SU-DHL-6 (cell line): ENCODE measurements around the gene GH1.

Experiments used
- H2AFZ ChIP-seq: fragments of 200-600 bp; sonication (generic); 2 replicates; pipeline ENCODE4 v1.6.1; 2014; ENCODE audit warnings: low read depth, mild to moderate bottlenecking, moderate library complexity, mixed read lengths, antibody characterized with exemption, low read length; ENCODE audit not compliant: severe bottlenecking
- H3F3A ChIP-seq: fragments of 200-600 bp; shearing (Covaris generic); 2 replicates; pipeline ENCODE4 v1.6.0; 2016; ENCODE audit warnings: antibody characterized with exemption, mild to moderate bottlenecking; ENCODE audit not compliant: insufficient read depth
- H3K27ac ChIP-seq: fragments of 200-600 bp; sonication (generic); 2 replicates; pipeline ENCODE4 v1.5.1; 2016; ENCODE audit warnings: low read depth, mild to moderate bottlenecking, low read length, moderate library complexity, mixed read lengths
- H3K27me3 ChIP-seq: fragments of 200-600 bp; sonication (generic), shearing (Covaris generic); 2 replicates; pipeline ENCODE4 v1.6.0; 2014; ENCODE audit warnings: mild to moderate bottlenecking, low read length
- H3K36me3 ChIP-seq: fragments of 200-600 bp; sonication (generic); 2 replicates; pipeline ENCODE4 v1.6.1; 2014; ENCODE audit warnings: mild to moderate bottlenecking, low read length, mixed read lengths
- H3K4me2 ChIP-seq: fragments of 300-600, 200-600 bp; shearing (Covaris generic), sonication (generic); 2 replicates; pipeline ENCODE4 v1.6.0; 2014; ENCODE audit warnings: low read length, low read depth, mild to moderate bottlenecking; ENCODE audit not compliant: poor library complexity, severe bottlenecking
- H3K4me3 ChIP-seq: fragments of 200-600 bp; sonication (generic); 2 replicates; pipeline ENCODE4 v1.5.1; 2014; ENCODE audit warnings: antibody characterized with exemption, low read length, mild to moderate bottlenecking, mixed read lengths; ENCODE audit not compliant: insufficient read depth, poor library complexity, severe bottlenecking
- H3K79me2 ChIP-seq: fragments of 200-600 bp; sonication (generic); 2 replicates; pipeline ENCODE4 v1.6.1; 2014; ENCODE audit warnings: mild to moderate bottlenecking, low read length, moderate library complexity; ENCODE audit not compliant: insufficient read depth
- H3K9ac ChIP-seq: fragments of 200-600 bp; sonication (generic); 2 replicates; pipeline ENCODE4 v1.7.0; 2014; ENCODE audit warnings: mild to moderate bottlenecking, low read length
- H3K9me2 ChIP-seq: fragments of 200-600 bp; sonication (generic); replicated peaks from 2 replicates; pipeline ENCODE4 v1.6.1; 2014; ENCODE audit warnings: low read length; ENCODE audit not compliant: insufficient read depth
- H3K9me3 ChIP-seq: fragments of 200-600 bp; sonication (generic); 2 replicates; pipeline ENCODE4 v1.6.1; 2014; ENCODE audit warnings: low read length, mixed read lengths; ENCODE audit not compliant: insufficient read depth
- H4K20me1 ChIP-seq: fragments of 200-600 bp; sonication (generic); 2 replicates; pipeline ENCODE4 v1.6.1; 2014; ENCODE audit warnings: low read depth, mild to moderate bottlenecking, antibody characterized with exemption, low read length, moderate library complexity, mixed read lengths
- CTCF ChIP-seq: fragments of 200-600 bp; sonication (generic); IDR thresholded peaks from one replicate; pipeline ENCODE4 v1.5.1; 2017; ENCODE audit warnings: antibody characterized with exemption, mild to moderate bottlenecking, low read length, moderate library complexity; ENCODE audit not compliant: insufficient read depth, poor library complexity, severe bottlenecking
- EZH2phosphoT487 ChIP-seq: fragments of 200-600 bp; sonication (generic), shearing (Covaris generic); conservative IDR thresholded peaks from 2 replicates; pipeline ENCODE4 v1.6.1; 2018; ENCODE audit warnings: mild to moderate bottlenecking, antibody characterized with exemption, low read length, moderate library complexity, mixed read lengths

GH1 gene

GRCh38 chr17:63954402-63955063 is 35.9 kb upstream of the GH1 start:
- Histone ChIP-seq H3K9me2 (no peaks in the 10 kb centered on the region), H3K36me3 (no peaks in the 10 kb centered on the region), H3K79me2 (no peaks in the 10 kb centered on the region), H3K27me3 (no peaks in the 10 kb centered on the region), H3K27ac (peak overlapping the region; percentile 54), H2AFZ (peak overlapping the region; percentile 30), H4K20me1 (no peaks in the 10 kb centered on the region), H3K9me3 (no peaks in the 10 kb centered on the region), H3K4me2 (peak overlapping the region; percentile 28), H3K4me3 (no peak overlapping the region), H3K9ac (peak overlapping the region; percentile 13; the same call in 1 of the 2 replicates), H3F3A (0 out of 2 replicates have a peak, but pooled peaks cover 7% of the 10 kb centered on the region)
- TF ChIP-seq CTCF (peak; percentile 20), EZH2phosphoT487 (no peak)

GRCh38 chr17:63950940-63951907 is 32.6 kb upstream of the GH1 start:
- Histone ChIP-seq H3F3A (0 out of 2 replicates have a peak, but pooled peaks cover 7% of the 10 kb centered on the region), H3K4me3 (no peak overlapping the region), H4K20me1 (no peaks in the 10 kb centered on the region), H3K36me3 (no peaks in the 10 kb centered on the region), H3K9ac (no peak overlapping the region), H3K9me3 (no peaks in the 10 kb centered on the region), H3K4me2 (no peak overlapping the region), H3K27me3 (no peaks in the 10 kb centered on the region), H3K9me2 (no peaks in the 10 kb centered on the region), H3K79me2 (no peaks in the 10 kb centered on the region), H2AFZ (no peak overlapping the region), H3K27ac (no peak overlapping the region)
- TF ChIP-seq EZH2phosphoT487 (no peak), CTCF (peak; percentile 50)

GRCh38 chr17:63949576-63950250 is 31.1 kb upstream of the GH1 start:
- Histone ChIP-seq H3K79me2 (no peaks in the 10 kb centered on the region), H3K4me3 (no peak overlapping the region)

More at GRCh38 chr17:63949576-63950250, 31.1 kb upstream of the GH1 start:
- Histone ChIP-seq H3K4me2 (no peak overlapping the region), H3K36me3 (no peaks in the 10 kb centered on the region), H3K9ac (no peak overlapping the region), H3F3A (peaks cover 6% of the 10 kb centered on the region), H4K20me1 (no peaks in the 10 kb centered on the region), H3K9me2 (no peaks in the 10 kb centered on the region), H3K9me3 (no peaks in the 10 kb centered on the region), H3K27ac (no peak overlapping the region), H2AFZ (no peak overlapping the region), H3K27me3 (no peaks in the 10 kb centered on the region)
- TF ChIP-seq EZH2phosphoT487 (no peak), CTCF (no peak)
